TTC549 (cell line): ENCODE measurements around the gene NLK.
"Not testable (repeated sequence)": the region's sequence is repeated elsewhere in the genome, so short reads cannot be mapped to it uniquely, and the experiment has no call there.

Experiments
- FAIRE-seq: peaks from 2 replicates; lab custom pipeline; 2012; peaks lifted over from hg19 to GRCh38; lab: Jason Lieb, UNC

Gene NLK

GRCh38 chr17:28115046-28115445, 72.6 kb downstream of the NLK start:
- FAIRE-seq = no peak

GRCh38 chr17:28117304-28117703, 74.8 kb downstream of the NLK start:
- no peak for FAIRE-seq

DNA sequence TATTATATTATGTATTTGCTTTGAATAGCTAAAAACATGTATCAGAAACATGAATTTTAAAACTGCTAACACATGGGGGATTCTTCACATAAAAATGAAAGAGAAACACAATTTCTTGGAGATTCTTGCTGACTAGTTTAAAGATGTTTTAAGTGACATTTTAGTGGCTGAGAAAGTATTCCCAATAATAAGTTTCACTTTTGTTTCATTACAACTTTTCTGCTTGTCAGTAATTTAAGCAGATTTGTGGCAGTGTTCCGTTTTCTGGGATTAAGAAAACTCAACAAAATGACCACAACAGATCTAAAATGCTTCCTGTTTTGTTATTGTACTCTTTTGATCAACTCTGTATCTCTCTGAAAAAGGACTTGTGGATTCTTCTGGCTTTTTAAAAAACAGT, 75.9 kb downstream of the NLK start:
- FAIRE-seq = no peak

DNA sequence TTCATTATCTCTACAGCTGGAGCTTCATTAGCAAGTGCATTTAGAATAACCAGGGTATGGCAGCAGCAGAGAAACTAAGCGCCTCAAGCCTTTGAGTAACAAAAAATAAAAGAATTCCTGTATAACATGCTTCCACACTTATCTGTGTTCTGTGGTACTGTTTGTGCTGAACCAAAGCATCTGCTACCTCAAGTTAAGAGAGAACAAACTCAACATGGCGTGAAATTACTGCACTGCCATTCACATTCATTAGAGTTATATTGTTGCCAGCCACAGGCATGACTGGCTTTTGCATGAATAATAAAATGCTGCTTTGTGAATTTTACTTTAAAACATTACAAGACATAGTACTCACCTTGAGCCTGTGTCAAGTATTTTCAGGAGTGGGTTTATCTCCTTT, 76.6 kb downstream of the NLK start:
- no peak for FAIRE-seq

DNA sequence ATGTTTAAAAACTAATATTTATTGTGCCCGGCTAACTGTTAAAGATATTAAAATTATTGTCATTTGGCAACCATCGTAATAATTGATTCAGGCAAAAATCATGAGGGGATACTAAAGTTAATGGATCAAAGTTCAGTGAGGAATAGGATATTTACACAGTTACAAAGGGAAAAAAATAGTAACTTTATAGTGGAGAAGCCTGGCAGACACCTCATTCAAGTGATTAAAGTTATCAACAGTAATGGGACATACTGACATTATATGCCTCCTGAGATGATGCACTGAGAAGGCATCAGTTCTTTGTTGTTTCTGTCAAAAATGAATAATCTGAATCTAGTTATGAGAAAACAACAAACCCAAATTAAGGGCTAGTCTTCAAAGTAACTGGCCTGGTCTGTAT, 77.1 kb downstream of the NLK start:
- FAIRE-seq = no peak

DNA sequence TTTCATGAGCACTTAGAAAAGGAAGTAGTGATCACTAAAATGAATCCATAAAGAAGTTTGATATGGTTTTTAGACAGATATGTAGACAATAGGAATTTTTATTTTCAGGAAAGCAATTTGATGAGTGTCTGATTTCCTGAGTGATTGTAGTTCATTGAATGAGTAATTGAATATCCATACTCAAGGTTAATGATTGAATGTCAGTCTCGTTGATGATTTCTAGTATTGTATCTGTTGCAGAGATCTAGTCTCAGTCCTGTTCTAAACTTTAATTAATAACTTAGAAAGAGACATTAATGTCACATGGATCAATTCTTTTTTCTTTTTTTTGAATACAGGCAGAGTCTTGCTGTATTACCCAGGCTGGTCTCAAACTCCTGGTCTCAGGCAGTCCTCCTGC, 78.3 kb downstream of the NLK start:
- FAIRE-seq = no peak

- FAIRE-seq = no peak
Measured at GRCh38 chr17:28124962-28125361, 82.5 kb downstream of the NLK start.

GRCh38 chr17:28125526-28126378, 83.3 kb downstream of the NLK start:
- no peak for FAIRE-seq

GRCh38 chr17:28127196-28127595, 84.7 kb downstream of the NLK start:
- FAIRE-seq = no peak

DNA sequence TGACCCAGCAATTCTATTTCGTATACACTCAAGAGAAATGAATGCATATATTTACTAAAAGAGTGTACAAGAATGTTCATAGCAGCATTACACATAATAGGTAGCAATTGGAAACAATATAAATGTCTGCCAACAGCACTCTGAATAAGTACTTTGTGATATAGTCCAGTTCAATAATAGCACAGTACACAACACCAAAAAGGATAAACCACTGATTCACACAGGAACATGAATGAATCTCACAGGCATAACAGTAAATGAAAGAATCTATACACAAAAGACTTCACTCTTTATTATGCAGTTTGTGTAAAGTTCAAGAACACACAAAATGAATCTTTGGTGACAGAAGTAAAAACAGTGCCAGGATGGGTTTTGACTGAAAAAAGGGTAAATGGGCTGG, 86.3 kb downstream of the NLK start:
- FAIRE-seq = no peak

GRCh38 chr17:28130472-28130871, 88.0 kb downstream of the NLK start:
- FAIRE-seq = no peak

DNA sequence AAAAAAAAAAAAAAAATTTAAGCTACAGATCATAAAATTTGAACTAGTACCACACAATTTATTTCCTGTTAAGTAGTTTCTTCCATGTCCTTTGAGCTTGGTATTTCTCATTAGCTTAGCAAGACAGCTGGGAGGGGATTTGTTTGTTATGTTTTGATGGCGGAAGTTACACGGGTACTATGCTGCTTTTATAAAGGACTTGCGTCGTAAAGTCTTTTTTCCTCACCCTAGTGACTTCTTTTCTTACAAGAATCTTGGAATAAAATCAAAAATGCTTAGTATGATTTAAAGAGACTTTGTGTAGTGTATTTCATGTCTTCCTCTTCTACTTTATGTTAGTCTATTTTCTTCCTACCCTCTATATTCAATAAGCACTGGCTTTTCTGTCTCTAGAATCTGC, 89.1 kb downstream of the NLK start:
- no peak for FAIRE-seq

GRCh38 chr17:28133562-28133970, 91.1 kb downstream of the NLK start:
- no peak for FAIRE-seq

DNA sequence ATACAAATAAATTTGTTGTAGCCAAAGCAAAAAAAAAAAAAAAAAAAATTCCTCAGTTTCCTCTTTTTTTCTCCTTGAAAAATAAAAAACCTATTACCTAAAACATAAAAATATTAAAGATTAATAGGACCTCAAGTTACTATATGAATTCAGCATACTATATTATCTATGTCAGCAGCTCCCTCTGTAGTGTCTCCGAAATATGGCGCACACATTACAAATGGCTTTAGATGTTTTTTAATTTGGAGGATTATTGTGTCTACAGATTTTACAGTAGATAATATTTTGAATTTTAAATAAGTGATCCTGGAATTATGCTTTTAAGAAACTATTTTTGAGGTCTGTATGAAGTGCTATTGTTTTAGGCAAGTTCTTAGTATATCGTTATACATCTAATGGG, 94.4 kb downstream of the NLK start:
- no peak for FAIRE-seq

GRCh38 chr17:28139822-28140221, 97.3 kb downstream of the NLK start:
- no peak for FAIRE-seq

GRCh38 chr17:28141313-28141712, 98.8 kb downstream of the NLK start:
- FAIRE-seq = no peak

DNA sequence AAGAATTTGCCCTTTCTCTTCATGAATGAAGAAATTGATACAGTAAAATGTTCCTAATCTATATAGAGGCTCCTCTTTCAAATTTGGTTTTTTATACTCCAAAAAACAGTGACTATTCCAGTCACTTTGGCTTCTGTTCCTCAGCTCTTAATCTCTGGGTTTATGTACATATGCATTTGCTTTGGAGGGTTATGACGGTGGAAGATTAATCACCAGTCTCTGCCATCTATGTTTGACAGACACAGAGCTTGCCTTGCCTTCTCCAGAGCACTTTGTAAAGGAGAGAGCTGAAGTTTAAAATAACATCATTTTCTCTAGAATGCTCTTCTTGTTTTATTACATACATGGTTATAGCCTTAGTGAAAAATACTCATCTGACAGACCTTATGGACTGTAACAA, 99.3 kb downstream of the NLK start:
- FAIRE-seq = no peak

- FAIRE-seq = no peak
Measured at GRCh38 chr17:28142305-28142704, 99.8 kb downstream of the NLK start.

- FAIRE-seq = no peak
Measured at GRCh38 chr17:28144019-28144418, 101.5 kb downstream of the NLK start.

GRCh38 chr17:28145348-28145747, 102.9 kb downstream of the NLK start:
- FAIRE-seq = no peak

DNA sequence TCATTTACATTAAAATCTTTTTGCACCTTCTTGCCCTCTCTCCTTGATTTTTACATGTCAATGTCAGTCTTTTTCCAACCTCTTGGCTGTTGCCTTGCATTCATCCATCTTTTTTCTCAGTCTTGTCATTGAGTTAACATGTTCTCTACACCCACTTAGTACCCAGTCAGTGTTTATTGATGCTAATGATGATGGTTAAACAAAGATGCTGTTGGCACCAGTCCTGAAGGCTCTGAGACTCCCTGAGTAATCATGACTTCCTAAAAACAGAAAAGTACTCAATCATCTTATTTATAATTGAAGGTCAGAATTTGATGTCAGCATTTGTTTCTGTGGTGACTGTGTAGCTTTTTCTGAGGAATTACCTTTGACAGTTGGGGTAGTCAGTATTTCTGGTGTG, 104.5 kb downstream of the NLK start:
- no peak for FAIRE-seq

GRCh38 chr17:28151001-28151400, 108.5 kb downstream of the NLK start:
- FAIRE-seq = no peak

GRCh38 chr17:28154214-28154613, 111.7 kb downstream of the NLK start:
- FAIRE-seq = no peak

DNA sequence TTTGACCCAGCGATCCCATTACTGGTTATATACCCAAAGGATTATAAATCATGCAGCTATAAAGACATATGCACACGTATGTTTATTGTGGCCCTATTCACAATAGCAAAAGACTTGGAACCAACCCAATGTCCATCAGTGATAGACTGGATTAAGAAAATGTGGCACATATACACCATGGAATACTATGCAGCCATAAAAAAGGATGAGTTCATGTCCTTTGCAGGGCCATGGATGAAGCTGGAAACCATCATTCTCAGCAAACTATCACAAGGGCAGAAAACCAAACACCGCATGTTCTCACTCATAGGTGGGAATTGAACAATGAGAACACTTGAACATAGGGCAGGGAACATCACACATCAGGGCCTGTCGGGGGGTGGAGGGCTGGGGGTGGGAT, 112.9 kb downstream of the NLK start:
- not testable (repeated sequence) for FAIRE-seq

DNA sequence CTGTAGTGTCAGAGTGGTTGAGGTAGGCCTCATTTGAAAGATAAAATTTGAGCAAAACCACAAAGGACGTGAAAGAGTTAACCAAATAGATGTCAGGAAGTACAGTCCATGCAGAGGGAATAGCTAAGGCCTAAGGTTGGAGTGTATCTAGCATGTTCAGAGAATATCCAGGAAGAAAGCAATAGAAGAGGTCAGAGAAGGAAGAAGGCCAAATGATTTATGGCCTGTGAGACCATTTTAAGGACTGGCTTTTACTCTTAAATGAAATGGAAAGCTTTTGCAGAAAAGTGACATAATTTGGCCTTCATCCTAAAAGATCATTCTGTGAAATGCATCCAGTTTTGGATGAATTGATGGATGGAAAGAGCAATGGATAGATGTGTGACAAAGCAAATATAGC, 116.5 kb downstream of the NLK start:
- FAIRE-seq = no peak
